Measurements from ENCODE around the gene AOC3. TPM values are rescaled to one million over a fixed set of nuclear protein-coding genes. Genes with fewer than 3 reads are reported as not detected.

The AOC3 gene
- total RNA-seq, 1 experiment from 2014 or later, result 0.44 TPM

DNA sequence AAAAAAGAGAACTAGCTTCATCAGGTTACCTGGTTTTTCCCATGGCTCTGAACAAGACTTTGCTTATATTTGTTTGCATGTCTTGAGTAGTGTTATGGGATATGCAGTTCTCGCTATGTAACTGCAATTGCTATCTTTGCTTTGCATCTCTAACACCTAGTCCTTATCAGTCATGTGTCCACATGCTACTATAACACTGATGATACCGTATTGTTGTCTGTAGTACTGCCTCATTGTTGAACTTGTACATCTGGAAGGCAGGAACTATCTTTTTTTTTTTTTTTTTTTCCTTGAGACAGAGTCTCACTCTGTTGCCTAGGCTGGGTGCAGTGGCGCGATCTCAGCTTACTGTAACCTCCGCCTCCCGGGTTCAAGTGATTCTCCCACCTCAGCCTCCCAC, 15.3 kb upstream of the AOC3 start:
- CTCF ChIA-PET, result interaction anchor here (0.6 to 3.8 kb wide), 6 partner anchors 12 to 190 kb away, joined by 3 to 18 read pairs (median 3); partner anchors contain the start of gene BECN1
- no peaks in the 10 kb centered on the region for H3K27me3 Mint-ChIP-seq (ENCODE audit: insufficient read depth, unreplicated experiment)
- H3K9me3 Mint-ChIP-seq (ENCODE audit: unreplicated experiment), result no peaks in the 10 kb centered on the region
- H3K27ac Mint-ChIP-seq (ENCODE audit: low read depth, unreplicated experiment), result peak overlapping the region; percentile 99
- POLR2A ChIA-PET, result interaction anchor here (0.7 to 5.5 kb wide), 6 partner anchors 9 to 163 kb away, joined by 3 to 128 read pairs (median 6); partner anchors contain the start of genes AOC2, BECN1 and RPL27
- intact Hi-C loops (cut with micrococcal nuclease), result no loop called here
- BruUV-seq (replicated peaks), result no TSS peak
- peaks cover 58% of the 10 kb centered on the region for H3K36me3 Mint-ChIP-seq (ENCODE audit: insufficient read depth, unreplicated experiment)
- peaks cover 25% of the 10 kb centered on the region for H3K4me1 Mint-ChIP-seq (ENCODE audit: insufficient read depth, unreplicated experiment)
- no peak for DNase-seq (ENCODE audit: unreplicated experiment)
- peak overlapping the region; percentile 96 for H3K4me3 Mint-ChIP-seq (ENCODE audit: unreplicated experiment)
- TF ChIP-seq, protein P1, sequence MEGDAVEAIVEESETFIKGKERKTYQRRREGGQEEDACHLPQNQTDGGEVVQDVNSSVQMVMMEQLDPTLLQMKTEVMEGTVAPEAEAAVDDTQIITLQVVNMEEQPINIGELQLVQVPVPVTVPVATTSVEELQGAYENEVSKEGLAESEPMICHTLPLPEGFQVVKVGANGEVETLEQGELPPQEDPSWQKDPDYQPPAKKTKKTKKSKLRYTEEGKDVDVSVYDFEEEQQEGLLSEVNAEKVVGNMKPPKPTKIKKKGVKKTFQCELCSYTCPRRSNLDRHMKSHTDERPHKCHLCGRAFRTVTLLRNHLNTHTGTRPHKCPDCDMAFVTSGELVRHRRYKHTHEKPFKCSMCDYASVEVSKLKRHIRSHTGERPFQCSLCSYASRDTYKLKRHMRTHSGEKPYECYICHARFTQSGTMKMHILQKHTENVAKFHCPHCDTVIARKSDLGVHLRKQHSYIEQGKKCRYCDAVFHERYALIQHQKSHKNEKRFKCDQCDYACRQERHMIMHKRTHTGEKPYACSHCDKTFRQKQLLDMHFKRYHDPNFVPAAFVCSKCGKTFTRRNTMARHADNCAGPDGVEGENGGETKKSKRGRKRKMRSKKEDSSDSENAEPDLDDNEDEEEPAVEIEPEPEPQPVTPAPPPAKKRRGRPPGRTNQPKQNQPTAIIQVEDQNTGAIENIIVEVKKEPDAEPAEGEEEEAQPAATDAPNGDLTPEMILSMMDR (IDR thresholded peaks at IDR 0.05; ENCODE audit: unreplicated experiment), result no peak

DNA sequence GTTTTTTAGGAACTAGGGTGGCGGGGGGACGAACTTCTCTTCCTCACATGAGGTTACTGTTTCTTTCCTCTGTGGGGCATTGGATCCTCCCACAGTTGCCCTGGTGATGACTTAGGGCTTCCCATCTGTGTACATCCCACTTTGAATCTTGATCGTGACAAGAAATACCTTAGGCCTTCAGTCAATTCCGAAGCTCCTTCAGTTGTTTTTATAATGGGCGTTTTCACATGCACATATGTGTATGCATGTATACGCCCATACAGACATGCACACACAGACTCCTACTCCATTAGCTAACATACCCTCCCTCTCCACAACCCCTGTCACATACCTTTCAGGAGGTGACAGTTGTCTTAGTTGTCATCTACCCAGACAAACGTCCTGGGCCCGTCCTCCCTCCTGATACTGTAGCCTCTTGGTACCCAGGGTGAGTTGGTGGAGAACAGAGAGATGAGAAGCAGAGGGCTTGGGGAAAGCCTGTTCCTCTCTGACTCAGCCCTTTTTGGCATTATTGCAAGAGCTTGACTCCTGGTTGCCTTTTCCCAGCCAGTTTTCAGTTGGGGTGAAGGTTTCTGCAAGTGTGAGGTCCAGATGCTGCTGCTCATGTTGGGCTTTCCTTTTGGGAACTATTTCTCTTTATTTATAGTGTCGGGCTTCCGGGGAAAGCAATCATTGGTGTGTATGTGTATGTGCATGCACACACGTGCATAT, 8.9 kb upstream of the AOC3 start:
- TF ChIP-seq, protein P1 (IDR thresholded peaks at IDR 0.05; ENCODE audit: unreplicated experiment), result no peak
- ChIA-PET CTCF (interaction anchor here (0.6 to 5.0 kb wide), 10 partner anchors 9 to 160 kb away, joined by 3 to 60 read pairs (median 4); partner anchors contain the start of gene PSME3), POLR2A (interaction anchor here (0.6 to 2.6 kb wide), 5 partner anchors 10 to 121 kb away, joined by 3 to 8 read pairs (median 3); no protein-coding TSS in a partner anchor)
- H3K9me3 Mint-ChIP-seq (ENCODE audit: unreplicated experiment), result no peaks in the 10 kb centered on the region
- intact Hi-C loops (cut with micrococcal nuclease), result loop anchor here (2.0 kb wide), 1 partner anchor 87 kb away; no protein-coding TSS in a partner anchor
- peaks cover 77% of the 10 kb centered on the region for H3K36me3 Mint-ChIP-seq (ENCODE audit: insufficient read depth, unreplicated experiment)
- no peak overlapping the region for H3K4me3 Mint-ChIP-seq (ENCODE audit: unreplicated experiment)
- no peak overlapping the region for H3K27ac Mint-ChIP-seq (ENCODE audit: low read depth, unreplicated experiment)
- no peak for DNase-seq (ENCODE audit: unreplicated experiment)
- TSS peak; percentile 27 for BruUV-seq (replicated peaks)
- peaks cover 13% of the 10 kb centered on the region for H3K4me1 Mint-ChIP-seq (ENCODE audit: insufficient read depth, unreplicated experiment)
- H3K27me3 Mint-ChIP-seq (ENCODE audit: insufficient read depth, unreplicated experiment), result no peaks in the 10 kb centered on the region

DNA sequence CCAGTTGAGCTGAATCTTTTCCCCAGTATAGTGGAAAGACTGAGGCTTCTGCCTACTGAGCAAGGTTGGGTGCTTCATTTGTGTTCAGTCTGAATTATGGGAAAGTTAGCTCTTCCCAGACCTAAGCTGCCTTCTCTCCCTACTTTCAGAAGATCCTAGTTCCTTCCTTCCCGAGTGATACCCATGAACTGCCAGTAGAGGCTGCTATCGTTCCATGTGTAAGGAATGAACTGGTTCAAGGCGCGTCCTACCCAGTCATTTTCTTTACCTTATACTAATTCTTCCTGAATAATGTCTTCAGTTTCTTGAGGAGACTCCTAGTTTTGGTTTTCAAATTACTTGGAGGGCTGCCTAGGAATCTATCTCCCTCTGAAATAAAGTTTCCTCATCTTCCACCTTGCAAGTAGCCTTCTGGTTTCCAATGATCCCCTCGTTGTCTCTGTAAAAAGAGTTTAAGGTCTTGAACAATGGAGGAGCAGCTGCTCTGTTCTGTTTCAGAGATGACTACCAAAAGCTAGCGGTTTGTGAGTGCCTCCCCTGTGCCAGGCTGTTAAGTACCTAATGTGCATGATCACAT, 7.6 kb upstream of the AOC3 start:
- Mint-ChIP-seq H3K4me3 (ENCODE audit: unreplicated experiment) (no peak overlapping the region), H3K36me3 (ENCODE audit: insufficient read depth, unreplicated experiment) (peaks cover 64% of the 10 kb centered on the region), H3K27ac (ENCODE audit: low read depth, unreplicated experiment) (no peak overlapping the region), H3K4me1 (ENCODE audit: insufficient read depth, unreplicated experiment) (peaks cover 13% of the 10 kb centered on the region), H3K9me3 (ENCODE audit: unreplicated experiment) (no peaks in the 10 kb centered on the region), H3K27me3 (ENCODE audit: insufficient read depth, unreplicated experiment) (no peaks in the 10 kb centered on the region)
- CTCF ChIA-PET, result interaction anchor here (0.6 to 5.0 kb wide), 17 partner anchors 10 to 238 kb away, joined by 3 to 60 read pairs (median 4); partner anchors contain the start of genes PSME3 and RPL27
- DNase-seq (ENCODE audit: unreplicated experiment), result peak; percentile 69
- BruUV-seq (replicated peaks), result no TSS peak
- POLR2A ChIA-PET, result interaction anchor here (0.7 to 3.0 kb wide), 7 partner anchors 8 to 154 kb away, joined by 3 to 11 read pairs (median 6); partner anchors contain the start of genes BECN1 and RPL27
- intact Hi-C loops (cut with micrococcal nuclease), result loop anchor here (1.0 to 2.0 kb wide), 3 partner anchors 85 to 155 kb away; partner anchors contain the start of gene RPL27
- TF ChIP-seq, protein P1 (IDR thresholded peaks at IDR 0.05; ENCODE audit: unreplicated experiment), result peak; percentile 61

DNA sequence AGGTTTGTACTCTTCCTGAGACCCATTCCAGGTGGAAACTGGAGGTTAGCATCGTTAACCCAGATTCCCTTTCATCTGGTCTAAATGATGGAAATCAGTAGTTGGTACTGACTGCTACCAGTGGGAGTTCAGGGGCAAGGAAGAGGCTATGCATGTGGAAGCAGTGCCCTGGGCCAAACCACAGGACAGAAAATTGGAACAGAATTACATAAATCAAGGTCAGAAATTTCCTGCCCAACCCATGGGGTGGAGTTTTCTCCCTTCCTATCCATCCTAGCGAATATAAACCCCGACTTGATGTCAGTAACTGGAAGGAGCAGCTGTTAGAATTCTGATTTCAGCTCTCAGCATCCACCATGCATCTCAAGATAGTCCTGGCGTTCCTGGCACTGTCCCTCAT, 6.7 kb upstream of the AOC3 start, which contains the start of gene AOC2:
AOC2 (plus strand) TSS at position 310 of the 400 bp plus-strand sequence; CDS start at position 357, 47 bp downstream.
- no peak for DNase-seq (ENCODE audit: unreplicated experiment)
- Mint-ChIP-seq H3K36me3 (ENCODE audit: insufficient read depth, unreplicated experiment) (peaks cover 56% of the 10 kb centered on the region), H3K27me3 (ENCODE audit: insufficient read depth, unreplicated experiment) (no peaks in the 10 kb centered on the region), H3K9me3 (ENCODE audit: unreplicated experiment) (no peaks in the 10 kb centered on the region), H3K4me3 (ENCODE audit: unreplicated experiment) (no peak within 1 kb of the TSS), H3K4me1 (ENCODE audit: insufficient read depth, unreplicated experiment) (peaks cover 13% of the 10 kb centered on the region), H3K27ac (ENCODE audit: low read depth, unreplicated experiment) (no peak within 1 kb of the TSS)
- intact Hi-C loops (cut with micrococcal nuclease), result no loop called here
- TF ChIP-seq, protein P1 (IDR thresholded peaks at IDR 0.05; ENCODE audit: unreplicated experiment), result no peak
- no TSS peak for BruUV-seq (replicated peaks)
- CTCF ChIA-PET, result interaction anchor here (0.6 to 5.0 kb wide), 9 partner anchors 10 to 153 kb away, joined by 3 to 60 read pairs (median 5); partner anchors contain the start of gene RPL27
- POLR2A ChIA-PET, result interaction anchor here (1.0 to 3.0 kb wide), 8 partner anchors 9 to 154 kb away, joined by 3 to 9 read pairs (median 6); partner anchors contain the start of gene RPL27
